Measurements from ENCODE around the gene ZFYVE9. TPM values are rescaled to one million over a fixed set of nuclear protein-coding genes. Genes with fewer than 3 reads are reported as not detected.

ZFYVE9 gene
- total RNA-seq, 2 experiments from 2014 or later, result 5.4 to 6.1 TPM

- ATAC-seq (ENCODE audit: poor library complexity), result no peak
These were observed 83.3 kb downstream of the ZFYVE9 start for GRCh38 chr1:52225174-52225573.

GRCh38 chr1:52229494-52229893, 87.6 kb downstream of the ZFYVE9 start:
- Histone ChIP-seq H3K4me3 (ENCODE audit: low read length) (no peak overlapping the region), H3K4me1 (ENCODE audit: insufficient read depth, low read length) (no peaks in the 10 kb centered on the region), H3K36me3 (ENCODE audit: insufficient read depth, low read length) (no peaks in the 10 kb centered on the region), H3K27ac (ENCODE audit: low read depth in 1 of 2, low read length in 2 of 2) (no peak overlapping the region), H3K9me3 (ENCODE audit: control insufficient read depth in 1 of 2, insufficient read depth in 1 of 2, low read length in 2 of 2) (peaks cover 10 to 14% of the 10 kb centered on the region in 2 experiments), H3K27me3 (ENCODE audit: control insufficient read depth in 1 of 2, insufficient read depth in 2 of 2, low read length in 2 of 2) (no peaks in the 10 kb centered on the region)
- H3K4me3 Mint-ChIP-seq, result no peak overlapping the region
- H3K4me1 Mint-ChIP-seq (ENCODE audit: low read depth), result no peaks in the 10 kb centered on the region
- H3K9me3 Mint-ChIP-seq, result peaks cover 12% of the 10 kb centered on the region
- no peak overlapping the region for H3K27ac Mint-ChIP-seq
- intact Hi-C loops (cut with DNase I, micrococcal nuclease), result no loop called here
- H3K27me3 Mint-ChIP-seq, result no peaks in the 10 kb centered on the region
- ATAC-seq (ENCODE audit: poor library complexity), result no peak
- no peak for DNase-seq
- POLR2A ChIA-PET, result no interaction called here
- H3K36me3 Mint-ChIP-seq (ENCODE audit: low read depth), result no peaks in the 10 kb centered on the region
- CTCF ChIA-PET, result no interaction called here
- no peak for TF ChIP-seq CTCF (IDR thresholded peaks at IDR 0.05)

More at GRCh38 chr1:52225174-52225573, 83.3 kb downstream of the ZFYVE9 start:
- no peak overlapping the region for H3K4me3 ChIP-seq (ENCODE audit: low read length)
- peaks cover 14 to 26% of the 10 kb centered on the region in 2 experiments for H3K9me3 ChIP-seq (ENCODE audit: control insufficient read depth in 1 of 2, insufficient read depth in 1 of 2, low read length in 2 of 2)
- Mint-ChIP-seq H3K27ac (no peak overlapping the region), H3K27me3 (no peaks in the 10 kb centered on the region), H3K4me1 (ENCODE audit: low read depth) (no peaks in the 10 kb centered on the region), H3K9me3 (peaks cover 20% of the 10 kb centered on the region), H3K36me3 (ENCODE audit: low read depth) (peaks cover 40% of the 10 kb centered on the region), H3K4me3 (no peak overlapping the region)
- ChIA-PET POLR2A (no interaction called here), CTCF (no interaction called here)
- DNase-seq, result no peak
- intact Hi-C loops (cut with DNase I, micrococcal nuclease), result no loop called here
- H3K27me3 ChIP-seq (ENCODE audit: control insufficient read depth in 1 of 2, insufficient read depth in 2 of 2, low read length in 2 of 2), result no peaks in the 10 kb centered on the region
- TF ChIP-seq CTCF (IDR thresholded peaks at IDR 0.05), result no peak
- H3K27ac ChIP-seq (ENCODE audit: low read depth in 1 of 2, low read length in 2 of 2), result no peak overlapping the region
- H3K36me3 ChIP-seq (ENCODE audit: insufficient read depth, low read length), result no peaks in the 10 kb centered on the region
- H3K4me1 ChIP-seq (ENCODE audit: insufficient read depth, low read length), result no peaks in the 10 kb centered on the region

- intact Hi-C loops (cut with DNase I, micrococcal nuclease), result no loop called here
- TF ChIP-seq CTCF (IDR thresholded peaks at IDR 0.05), result no peak
- no peaks in the 10 kb centered on the region for H3K4me1 ChIP-seq (ENCODE audit: insufficient read depth, low read length)
- no peak overlapping the region for H3K4me3 ChIP-seq (ENCODE audit: low read length)
- no peaks in the 10 kb centered on the region for H3K9me3 ChIP-seq (ENCODE audit: control insufficient read depth in 1 of 2, insufficient read depth in 1 of 2, low read length in 2 of 2)
- DNase-seq (no peak), ATAC-seq (ENCODE audit: poor library complexity) (no peak)
- H3K4me3 Mint-ChIP-seq, result no peak overlapping the region
- H3K4me1 Mint-ChIP-seq (ENCODE audit: low read depth), result peaks cover under 1% of the 10 kb centered on the region
- peaks cover 12% of the 10 kb centered on the region for H3K36me3 Mint-ChIP-seq (ENCODE audit: low read depth)
- no peaks in the 10 kb centered on the region for H3K27me3 Mint-ChIP-seq
- ChIA-PET CTCF (interaction anchor here (0.8 kb wide), 1 partner anchor 23 kb away, joined by 3 read pairs; no protein-coding TSS in a partner anchor), POLR2A (no interaction called here)
- H3K9me3 Mint-ChIP-seq, result no peaks in the 10 kb centered on the region
- H3K36me3 ChIP-seq (ENCODE audit: insufficient read depth, low read length), result peaks cover 2% of the 10 kb centered on the region
- no peak overlapping the region for H3K27ac ChIP-seq (ENCODE audit: low read depth in 1 of 2, low read length in 2 of 2)
- no peaks in the 10 kb centered on the region for H3K27me3 ChIP-seq (ENCODE audit: control insufficient read depth in 1 of 2, insufficient read depth in 2 of 2, low read length in 2 of 2)
- no peak overlapping the region for H3K27ac Mint-ChIP-seq
These were observed 91.6 kb downstream of the ZFYVE9 start for GRCh38 chr1:52233463-52233862.
